Activated naive CD4-positive, alpha-beta T cell (primary cell): Measurements from ENCODE around the gene POLR2B.
"Not testable (repeated sequence)": the region's sequence is repeated elsewhere in the genome, so short reads cannot be mapped to it uniquely, and the experiment has no call there.

ENCODE experiments used
- DNase-seq, 4 experiments: peaks; one replicate each; lab custom pipeline; 2025; lab: John Stamatoyannopoulos, UW

The POLR2B gene

DNA sequence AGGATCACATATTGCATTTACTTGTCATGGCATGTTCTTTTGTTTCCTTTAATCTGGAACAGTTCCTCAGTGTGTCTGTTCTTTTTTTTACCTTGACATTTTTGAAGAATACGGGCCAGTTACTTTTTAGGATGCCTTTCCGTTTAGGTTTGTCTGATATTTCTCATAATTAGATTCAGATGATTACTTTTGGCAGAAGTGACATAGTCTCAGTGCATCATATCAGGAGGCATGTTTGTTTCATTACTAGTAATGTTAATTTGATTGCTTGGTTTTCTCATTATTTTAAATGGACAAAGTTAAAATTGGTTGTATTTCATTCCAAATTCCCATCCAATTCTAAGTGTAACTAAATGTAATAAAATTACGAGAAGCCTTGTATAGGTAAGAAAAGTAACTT, 8.3 kb downstream of the POLR2B start:
- no peak for DNase-seq

DNA sequence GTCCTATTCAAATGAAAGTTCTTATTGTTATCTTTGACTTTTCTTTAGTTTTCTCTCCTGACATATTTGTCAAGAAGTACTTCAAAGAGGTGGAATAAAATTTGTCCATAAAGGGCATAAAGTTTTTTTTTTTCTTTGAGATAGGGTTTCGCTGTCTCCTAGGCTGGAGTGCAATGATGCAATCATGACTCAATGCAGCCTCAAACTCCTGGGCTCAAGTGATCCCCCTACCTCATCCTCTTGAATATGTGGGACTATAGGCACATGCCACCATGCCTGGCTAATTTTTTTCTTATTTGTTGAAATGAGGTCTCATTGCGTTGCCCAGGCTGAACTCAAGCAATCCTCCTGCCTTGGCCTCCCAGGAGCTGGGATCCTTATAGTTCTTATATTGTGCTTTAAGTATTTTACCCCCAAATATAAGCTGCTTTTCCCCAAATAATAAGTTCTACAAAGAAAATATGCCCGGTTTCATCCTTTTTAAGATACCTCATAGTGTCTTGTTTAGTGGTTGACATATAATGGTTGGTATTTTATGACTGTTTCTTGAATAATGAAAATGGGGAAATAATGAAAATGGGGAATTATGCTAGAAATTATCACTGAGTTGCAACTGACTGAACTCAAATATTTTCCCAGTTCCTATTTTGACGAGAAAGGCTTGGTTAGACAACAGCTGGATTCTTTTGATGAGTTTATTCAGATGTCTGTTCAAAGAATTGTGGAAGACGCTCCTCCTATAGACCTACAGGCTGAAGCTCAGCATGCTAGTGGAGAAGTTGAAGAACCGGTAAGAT, 11.6 kb downstream of the POLR2B start:
- no peak for DNase-seq

DNA sequence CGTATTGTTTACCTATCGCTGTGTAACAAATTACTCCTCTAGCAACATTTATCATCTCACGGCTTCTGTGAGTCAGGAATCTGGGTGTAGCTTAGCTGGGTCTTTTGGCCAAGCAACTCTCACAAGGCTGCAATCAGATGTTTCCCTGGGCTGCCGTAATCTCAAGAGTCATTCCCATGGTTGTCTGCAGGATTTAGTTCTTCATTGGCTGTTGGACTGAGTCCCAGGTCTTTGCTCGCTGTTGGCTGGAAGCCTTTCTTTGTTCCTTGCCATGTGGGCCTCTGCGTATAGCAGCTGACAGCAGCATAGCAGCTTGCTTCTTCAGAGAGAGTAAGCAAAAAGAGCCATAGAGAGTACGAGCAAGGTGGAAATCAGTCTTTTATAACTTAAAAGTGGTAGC, 16.8 kb downstream of the POLR2B start:
- DNase-seq: no peak

DNA sequence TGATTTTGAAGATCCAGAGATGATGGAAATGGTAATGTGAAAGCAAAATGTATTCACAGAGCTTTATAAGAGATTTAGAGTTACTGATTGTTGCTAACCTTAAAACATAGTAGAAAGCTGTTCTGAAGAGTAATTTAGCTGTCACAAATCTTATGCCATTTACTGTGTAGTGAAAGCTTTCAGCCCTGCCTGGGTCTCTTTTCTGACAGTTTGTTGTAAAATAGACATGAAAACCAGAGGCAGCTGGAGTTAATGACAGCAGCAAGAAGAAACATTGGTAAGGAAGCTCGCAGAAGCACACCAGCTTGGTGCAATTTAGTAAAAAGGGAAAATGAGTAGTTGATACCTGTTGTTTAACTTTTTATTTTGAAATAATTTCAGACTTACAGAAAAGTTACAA, 21.1 kb downstream of the POLR2B start:
- no peak for DNase-seq

DNA sequence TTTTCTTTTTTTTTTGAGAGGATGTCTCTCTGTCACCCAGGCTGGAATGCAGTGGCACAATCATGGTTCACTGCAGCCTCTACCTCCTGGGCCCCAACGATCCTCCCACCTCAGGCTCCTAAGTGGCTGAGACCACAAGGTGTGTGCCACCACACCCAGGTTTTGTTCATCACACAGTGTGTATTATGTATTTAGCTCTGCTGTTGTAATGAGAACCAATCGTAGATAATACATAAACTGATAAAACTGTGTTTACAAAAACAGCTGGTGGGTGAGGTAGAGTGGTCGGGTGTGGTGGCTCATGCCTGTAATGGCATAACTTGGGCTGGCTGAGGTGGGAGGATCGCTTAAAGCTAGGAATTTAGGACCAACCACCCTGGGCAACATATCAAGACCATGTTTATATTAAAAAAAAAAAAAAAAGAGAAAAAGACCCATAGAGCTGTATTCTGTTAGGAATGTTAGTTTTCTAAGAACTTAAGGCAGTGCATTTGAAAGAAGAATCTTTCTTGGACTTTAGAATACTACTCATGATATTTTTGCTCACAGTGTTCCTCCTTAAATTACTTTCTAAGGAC, 34.9 kb downstream of the POLR2B start:
- DNase-seq: no peak

DNA sequence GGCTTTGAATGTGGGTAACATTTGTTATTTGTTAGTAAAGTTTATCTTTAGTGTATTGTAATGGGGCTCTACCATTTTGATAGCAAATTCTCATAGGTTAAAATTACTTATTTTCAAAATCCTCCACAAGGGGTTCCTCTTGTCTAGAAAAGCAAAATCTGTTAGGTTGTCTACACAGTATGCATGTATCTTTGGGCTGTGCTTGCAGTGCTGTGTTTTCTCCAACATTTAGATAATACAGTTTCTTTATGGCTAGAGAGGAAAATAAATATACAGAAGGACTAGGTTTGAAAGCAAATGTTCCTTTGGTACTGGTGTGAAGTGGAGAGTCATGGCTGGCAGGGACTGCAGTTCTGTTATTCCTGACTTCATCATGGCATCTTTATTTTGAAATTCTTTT, 40.3 kb downstream of the POLR2B start:
- DNase-seq: no peak

DNA sequence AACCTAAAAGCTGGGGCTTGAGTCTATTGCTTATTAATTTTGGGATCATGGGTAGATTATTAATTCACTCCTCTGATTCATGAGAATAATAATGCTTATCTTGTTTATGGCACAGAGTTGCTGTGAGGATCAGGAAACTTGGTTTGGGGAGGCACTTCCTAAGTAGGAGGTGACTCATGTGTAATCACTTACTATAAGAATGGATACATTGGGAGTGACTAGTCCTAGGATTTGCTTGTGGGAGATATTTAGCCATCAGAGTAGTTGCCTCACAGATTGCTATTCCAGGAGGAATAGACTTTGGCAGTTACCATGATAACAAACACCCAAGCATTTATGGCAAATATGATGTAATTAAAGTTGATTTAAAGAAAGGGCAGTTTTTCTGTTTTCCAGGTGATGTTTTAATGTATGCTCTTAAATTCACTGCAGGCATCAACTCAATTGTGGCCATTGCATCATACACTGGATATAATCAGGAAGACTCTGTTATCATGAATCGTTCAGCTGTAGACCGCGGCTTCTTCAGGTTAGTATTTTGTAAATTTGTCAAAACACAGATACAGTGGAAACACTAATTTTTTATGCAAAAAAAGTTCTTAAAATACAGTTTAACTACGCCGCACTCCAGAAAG, 41.9 kb downstream of the POLR2B start:
- DNase-seq: no peak

DNA sequence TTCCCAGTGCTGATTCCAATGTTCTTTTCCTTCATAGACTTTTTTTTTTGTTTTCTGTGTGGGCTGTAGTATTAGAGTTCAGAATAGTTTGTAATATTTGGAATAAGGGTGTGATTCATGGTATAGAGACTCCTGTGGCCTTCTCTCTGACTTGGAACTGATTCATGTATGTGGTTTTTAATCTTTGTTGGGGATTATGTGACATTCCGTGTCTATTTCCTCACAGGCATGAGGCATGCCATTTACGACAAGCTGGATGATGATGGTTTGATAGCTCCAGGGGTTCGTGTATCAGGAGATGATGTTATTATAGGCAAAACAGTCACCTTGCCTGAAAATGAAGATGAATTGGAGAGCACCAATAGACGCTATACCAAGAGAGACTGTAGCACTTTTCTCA, 44.4 kb downstream of the POLR2B start:
- DNase-seq: no peak

DNA sequence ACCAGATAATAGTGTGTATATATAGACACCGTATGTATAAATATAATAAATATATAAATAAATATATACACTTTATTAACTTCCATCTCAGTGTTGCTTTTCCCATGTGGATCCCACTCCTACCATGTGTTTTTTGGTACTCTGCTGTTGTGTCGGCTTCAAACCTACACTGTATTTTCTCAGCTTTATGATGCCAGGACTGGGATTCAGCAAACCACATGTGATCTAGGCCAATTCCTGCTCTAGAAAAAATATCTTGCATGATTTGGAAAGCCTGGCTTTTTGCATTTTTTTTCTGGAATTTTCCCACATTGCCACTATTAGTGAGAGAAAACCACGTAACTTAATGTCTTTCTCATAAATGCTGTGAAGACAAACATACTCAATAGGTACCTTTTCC, 55.8 kb downstream of the POLR2B start:
- no peak for DNase-seq

DNA sequence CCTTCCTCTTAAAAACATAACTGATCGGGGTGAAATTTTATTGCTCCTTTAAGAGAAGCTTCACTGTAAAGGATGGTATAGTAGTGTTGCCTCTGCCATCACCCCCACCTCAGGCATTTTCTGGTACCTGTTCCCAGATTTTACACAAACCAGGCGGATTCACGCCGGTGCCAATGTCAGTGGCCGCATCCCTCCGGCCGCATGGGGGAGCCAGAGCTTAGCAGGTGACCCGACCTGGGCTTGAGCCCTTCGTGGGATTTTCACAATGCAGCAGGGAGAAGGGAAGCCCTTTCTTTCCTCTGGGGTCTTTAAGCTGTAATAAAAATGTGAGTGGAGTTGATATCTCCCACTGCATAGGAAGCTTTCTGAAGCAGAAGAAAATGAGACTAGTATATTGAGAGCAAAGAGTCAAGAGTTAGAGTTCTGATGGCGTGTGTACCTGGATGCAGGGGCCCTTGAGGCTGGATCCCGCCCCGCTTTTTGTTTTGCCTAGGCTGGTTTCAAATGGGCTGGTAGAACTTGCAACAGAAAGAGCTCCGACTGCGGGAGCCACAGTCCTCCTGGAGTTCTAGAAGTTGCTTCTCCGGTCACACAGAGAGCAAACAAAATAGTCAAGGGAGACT, 59.4 kb downstream of the POLR2B start:
- no peak for DNase-seq

DNA sequence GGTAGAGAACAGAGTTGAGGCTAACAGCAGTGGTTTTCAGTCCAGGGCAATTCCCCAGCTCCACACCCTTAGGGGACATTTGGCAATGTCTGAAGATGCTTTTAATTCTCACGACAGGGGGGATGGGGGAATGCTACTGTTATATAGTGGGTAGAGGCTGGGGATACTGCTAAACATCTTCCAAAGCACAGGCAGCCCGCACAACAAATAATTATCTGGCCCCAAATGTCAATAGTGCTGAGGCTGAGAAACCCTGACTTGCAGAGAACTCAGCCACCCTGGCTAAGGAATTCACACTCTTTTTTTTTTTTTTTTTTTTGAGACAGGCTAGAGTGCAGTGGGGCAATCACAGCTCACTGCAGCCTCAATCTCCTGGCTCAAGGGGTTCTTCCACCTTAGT, 60.6 kb downstream of the POLR2B start:
- DNase-seq: no peak

DNA sequence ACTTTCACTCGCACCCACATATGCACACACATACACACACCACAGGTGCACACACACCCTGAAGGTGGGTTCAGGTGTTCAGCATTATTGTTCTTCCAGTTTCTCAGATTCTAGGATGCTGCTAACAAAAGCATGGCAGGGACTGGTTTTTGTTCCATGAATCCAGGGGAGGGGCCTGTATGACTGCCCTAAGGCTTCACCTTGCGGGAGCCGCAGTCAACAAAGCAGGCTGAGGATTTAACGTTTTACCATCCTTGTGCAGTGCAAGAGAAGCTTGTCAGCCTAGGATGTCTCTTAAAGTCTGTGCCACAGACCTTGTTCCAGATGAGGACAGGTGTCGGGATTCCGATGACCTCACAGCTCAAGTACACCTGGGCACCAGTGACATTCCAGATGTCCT, 61.8 kb downstream of the POLR2B start:
- DNase-seq: no peak

DNA sequence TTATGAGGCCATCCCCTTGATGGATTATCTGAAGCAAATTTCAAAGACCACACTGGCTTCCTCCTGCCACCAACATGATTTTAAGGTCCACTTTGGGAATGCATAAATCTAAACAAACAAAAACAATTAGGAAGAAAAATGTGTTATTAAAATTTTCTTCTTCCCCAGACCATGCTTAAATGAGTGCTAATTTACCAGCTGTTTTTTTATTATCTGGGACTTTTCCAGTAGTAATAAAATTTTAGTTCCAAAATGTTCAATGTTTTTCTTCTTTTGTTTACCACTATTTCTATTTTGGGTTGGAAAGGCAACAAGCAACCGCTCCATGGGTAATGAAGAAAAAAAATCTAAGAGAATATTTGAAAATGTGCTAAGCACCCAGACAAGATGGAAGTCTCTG, 62.3 kb downstream of the POLR2B start:
- DNase-seq: no peak

DNA sequence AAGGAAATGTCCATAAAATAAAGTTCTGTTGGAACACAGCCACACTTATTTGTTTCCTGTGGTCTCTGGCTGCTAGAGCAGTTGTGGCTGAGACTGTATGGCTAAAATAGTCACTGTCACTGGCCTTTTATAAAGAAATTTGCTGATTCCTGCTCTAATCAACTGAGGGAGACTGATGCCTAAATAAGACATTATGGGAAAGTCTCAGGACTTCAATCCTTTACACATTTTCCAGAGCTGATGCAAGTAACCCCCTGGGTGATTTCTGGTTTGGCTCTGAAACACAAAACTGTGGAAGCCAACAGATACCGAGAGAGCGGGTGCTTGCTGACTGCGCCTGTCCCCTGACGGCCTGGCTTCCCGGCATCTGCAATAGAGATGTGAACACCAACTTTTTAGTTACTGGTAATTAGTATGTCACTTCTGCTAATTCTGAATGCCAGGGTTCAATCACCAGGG, 64.0 kb downstream of the POLR2B start:
- DNase-seq: no peak

DNA sequence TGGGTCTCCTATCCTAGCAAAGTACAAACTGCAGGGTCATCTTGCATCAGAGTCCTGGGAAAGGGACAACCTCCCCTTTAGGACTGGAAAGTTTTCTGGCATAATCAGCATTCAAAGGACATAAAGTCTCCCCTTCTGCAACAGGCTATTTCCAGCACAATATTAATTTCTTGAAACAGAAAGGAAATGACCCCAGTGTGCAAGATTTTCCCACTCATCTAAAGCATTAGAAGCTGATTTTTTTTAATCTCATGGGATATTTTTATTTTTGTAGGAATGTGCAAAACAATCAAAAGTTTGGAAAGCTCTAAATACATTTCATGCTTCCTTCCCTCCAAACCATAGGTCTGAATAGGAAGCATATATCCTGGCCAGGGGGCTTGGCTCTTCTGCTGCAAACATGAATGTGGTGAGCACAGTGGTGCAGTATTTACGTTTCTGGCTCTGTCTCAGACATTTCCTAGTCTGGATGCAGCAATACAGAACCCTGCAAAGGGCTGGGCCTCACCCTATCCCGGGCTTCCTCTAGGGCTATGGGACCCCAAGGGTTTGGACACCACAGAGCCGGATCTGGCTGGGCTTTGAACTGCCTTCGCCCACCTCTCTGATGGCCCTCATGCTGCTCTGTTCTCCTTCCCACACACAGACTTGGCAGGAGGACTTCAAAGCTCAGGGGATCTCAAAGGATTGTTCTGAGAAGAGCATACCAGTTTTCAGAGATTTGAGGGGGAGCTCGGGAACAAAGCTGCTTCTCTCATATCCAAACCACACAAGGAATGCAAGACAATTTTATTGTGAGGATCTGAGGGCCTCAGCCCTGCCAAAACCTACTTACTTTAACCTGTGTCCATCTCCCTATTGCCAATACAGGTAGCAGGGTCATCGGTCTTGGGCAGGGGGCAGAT, 64.9 kb downstream of the POLR2B start:
- no peak for DNase-seq

DNA sequence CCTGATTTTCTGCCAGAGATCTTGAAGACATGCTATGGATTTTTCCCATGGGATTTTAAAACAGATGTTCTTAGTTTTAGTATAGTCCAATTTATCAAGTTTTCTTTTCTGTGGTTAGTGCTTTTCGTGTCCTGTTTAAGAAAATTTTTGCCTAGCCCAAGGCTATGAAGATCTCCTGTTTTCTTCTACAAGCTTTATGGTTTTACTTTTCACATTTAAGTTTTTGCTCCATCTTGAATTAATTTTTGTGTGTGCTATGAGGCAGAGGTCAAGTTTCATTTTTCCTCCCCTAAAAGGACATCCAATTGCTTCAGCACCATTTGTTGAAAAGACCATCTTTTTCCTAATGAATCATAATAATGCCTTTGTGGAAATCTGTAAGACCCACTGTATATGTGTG, 65.6 kb downstream of the POLR2B start:
- no peak for DNase-seq

DNA sequence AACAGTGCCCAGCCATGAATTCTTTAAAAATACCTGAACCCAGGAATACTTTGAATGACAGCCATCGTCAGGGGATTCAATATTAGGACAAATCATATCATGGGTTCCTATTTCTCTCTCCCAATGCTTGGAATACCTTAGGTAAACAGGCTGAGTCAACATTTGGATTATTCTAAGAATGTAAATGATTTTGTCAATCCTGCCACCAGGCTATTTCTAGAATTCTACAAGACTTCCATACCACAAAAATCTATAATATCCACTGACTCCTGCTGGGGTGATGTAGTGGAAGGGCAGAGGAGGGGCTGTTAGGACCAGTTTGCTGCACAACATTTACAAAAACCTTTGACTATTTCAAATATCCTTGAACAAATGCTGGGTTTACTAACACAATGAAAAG, 66.3 kb downstream of the POLR2B start:
- no peak for DNase-seq

DNA sequence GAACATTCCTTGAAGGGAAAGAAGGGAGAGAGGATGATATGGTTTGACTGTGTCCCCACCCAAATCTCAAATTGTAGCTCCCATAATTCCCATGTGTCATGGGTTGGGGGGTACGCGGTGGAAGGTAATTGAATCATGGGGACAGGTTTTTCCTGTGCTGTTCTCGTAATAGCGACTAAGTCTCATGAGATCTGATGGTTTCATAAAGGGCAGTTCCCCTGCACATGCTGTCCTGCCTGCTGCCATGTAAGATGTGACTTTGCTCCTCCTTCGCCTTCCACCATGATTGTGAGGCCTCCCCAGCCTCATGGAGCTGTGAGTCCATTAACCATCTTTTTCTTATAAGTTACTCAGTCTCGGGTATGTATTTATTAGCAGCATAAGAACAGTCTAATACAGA, 68.3 kb downstream of the POLR2B start:
- DNase-seq: not testable (repeated sequence)

DNA sequence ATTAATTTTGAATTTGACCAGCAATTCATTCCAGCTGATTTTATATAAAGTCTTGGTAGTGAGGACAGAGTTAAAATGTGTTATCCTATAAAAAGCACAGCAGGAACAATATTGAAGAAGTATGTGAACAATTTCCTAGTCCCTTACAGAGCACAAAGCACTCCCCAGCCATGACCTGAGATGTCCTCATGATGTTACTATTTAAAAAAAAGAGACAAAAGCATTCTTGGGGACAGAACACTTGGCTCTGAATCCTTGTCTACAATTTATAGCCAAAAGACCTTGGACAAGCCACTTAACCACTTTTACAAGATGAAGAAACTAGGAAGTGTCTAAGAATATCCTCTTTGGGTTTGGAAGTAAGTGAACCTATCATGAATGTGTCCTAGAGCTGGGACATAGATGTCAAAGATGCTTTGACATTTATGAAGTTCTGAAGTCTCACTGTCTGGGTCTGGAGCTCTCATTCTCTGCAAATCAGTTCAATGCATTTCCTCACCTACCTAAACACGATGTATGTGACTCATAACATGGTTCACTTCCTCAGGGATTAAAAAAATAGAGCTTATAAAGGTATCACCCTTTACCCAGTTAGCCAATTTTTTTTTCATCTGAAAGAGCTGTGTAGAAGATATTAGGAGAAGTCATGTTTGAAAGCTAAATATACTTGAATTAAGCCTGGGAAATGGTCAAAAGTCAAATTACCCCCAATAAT, 70.1 kb downstream of the POLR2B start:
- no peak for DNase-seq

DNA sequence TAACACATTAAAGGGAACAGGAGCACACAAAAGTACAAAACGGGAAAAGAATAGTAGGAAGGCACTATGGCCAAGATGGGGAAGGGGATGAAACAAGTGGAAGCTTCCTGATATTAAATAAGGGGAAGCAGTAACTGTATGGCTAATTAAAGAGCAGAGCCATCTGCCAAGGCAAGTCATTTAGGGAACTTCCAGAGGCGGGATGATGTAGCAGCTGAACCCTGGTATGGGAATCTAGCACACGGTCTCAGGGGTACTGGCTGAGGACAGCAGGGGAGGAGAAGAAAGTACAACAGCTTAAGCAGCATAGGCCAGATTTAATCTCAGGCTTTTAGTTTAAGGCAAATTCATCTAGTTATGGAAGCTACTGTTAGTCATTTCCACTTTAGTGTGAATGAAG, 72.4 kb downstream of the POLR2B start:
- DNase-seq: no peak

DNA sequence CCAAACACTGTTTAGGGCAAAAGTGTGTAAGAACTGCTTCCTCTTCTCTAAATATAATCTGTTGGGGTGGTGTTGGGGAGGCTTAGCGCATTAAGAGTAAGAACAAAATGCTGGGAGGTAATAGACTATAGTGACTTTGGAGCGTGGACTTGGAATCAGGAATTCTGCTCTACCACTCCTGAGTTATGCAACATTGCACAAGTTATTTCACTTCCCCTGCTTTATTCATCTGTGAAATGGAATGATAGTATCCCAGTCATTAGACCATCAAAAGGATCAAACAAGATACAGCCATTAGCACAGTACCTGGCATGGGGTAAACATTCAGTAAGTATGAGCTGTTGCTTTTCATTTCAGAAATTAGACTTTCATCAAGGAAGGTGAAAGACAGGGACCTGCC, 72.8 kb downstream of the POLR2B start:
- DNase-seq: no peak
